Stomach (tissue), 9 donors: Measurements from ENCODE around the gene DDX60. TPM values are rescaled to one million over a fixed set of nuclear protein-coding genes. Genes with fewer than 3 reads are reported as not detected.

ENCODE experiments used
- DNase-seq, 2 donors: peaks; one replicate each; pipeline versions ENCODE4 v3.0.0 to v3.0.0-alpha.2; 2013 to 2019
- H3K27ac ChIP-seq, 5 donors: fragments of 200-600 bp in 4 of 5; sonication (generic) in 4 of 5; one replicate each; pipeline ENCODE4 v1.5.1; 2013 to 2019; ENCODE audit warnings: mild to moderate bottlenecking in 1 of 5, moderate library complexity in 1 of 5
- H3K27me3 ChIP-seq, 3 donors: fragments of 200-600 bp; sonication (generic); one replicate each; pipeline ENCODE4 v1.5.1; 2017 to 2019; ENCODE audit warnings: mixed run types in 1 of 3
- H3K36me3 ChIP-seq, 4 donors: fragments of 200-600 bp; sonication (generic); 1 replicate in 3 of 4; 2 replicates in 1 of 4; pipeline ENCODE4 v1.5.1; 2016 to 2019
- H3K4me1 ChIP-seq, 4 donors: fragments of 200-600 bp; sonication (generic); one replicate each; pipeline ENCODE4 v1.5.1; 2016 to 2019
- H3K4me3 ChIP-seq, 4 donors: fragments of 200-600 bp; sonication (generic) in 3 of 4; one replicate each; pipeline ENCODE4 v1.5.1; 2016 to 2019; ENCODE audit warnings: mild to moderate bottlenecking in 1 of 4
- H3K9me3 ChIP-seq, 4 donors: fragments of 200-600 bp; sonication (generic); one replicate each; pipeline ENCODE4 v1.5.1; 2016 to 2019
- CTCF ChIP-seq, 7 experiments: fragments of 450-650 bp in 4 of 7; fragments of 200-600 bp in 3 of 7; sonication (generic) in 3 of 7; IDR thresholded peaks; one replicate each; pipeline ENCODE4 v1.5.1; 2016 to 2019; ENCODE audit warnings: antibody characterized with exemption in 7 of 7, control low read depth in 2 of 7, mild to moderate bottlenecking in 1 of 7
- EP300 ChIP-seq: sonication (generic); formaldehyde crosslinking; IDR thresholded peaks from one replicate; pipeline ENCODE4 v1.6.1; 2017; ENCODE audit warnings: antibody characterized with exemption
- POLR2A ChIP-seq, 4 donors: fragments of 450-650 bp; IDR thresholded peaks; one replicate each; pipeline ENCODE4 v1.6.1; 2016; ENCODE audit warnings: antibody characterized with exemption in 4 of 4, control low read depth in 2 of 4, mild to moderate bottlenecking in 1 of 4, moderate library complexity in 1 of 4
- POLR2AphosphoS5 ChIP-seq, 3 donors: sonication (generic); formaldehyde crosslinking; IDR thresholded peaks; one replicate each; pipeline ENCODE4 v1.6.1; 2016; ENCODE audit warnings: antibody characterized with exemption in 3 of 3
- WGBS, 5 donors: extraction: QIAGEN DNeasy Blood & Tissue Kit in 3 of 5; methylation state at CpG; one replicate each; pipeline versions ENCODE4 v1.1.5 to v1.1.7; 2013 to 2018; 5-methylcytosine and 5-hydroxymethylcytosine counted together
- intact Hi-C: fragments of 100-400 bp; cut with DNase I; formaldehyde crosslinking; loops from one replicate; pipeline ENCODE4 v1.15.1; 2023; ENCODE audit warnings: low total_unique reads
- polyA plus RNA-seq, 3 donors: library from polyadenylated mRNA; stranded (reverse); fragments of 200-250 nt; gene quantifications; one replicate each; pipeline ENCODE4 v1.2.3, GENCODE V29; 2013
- total RNA-seq, 5 donors: library from RNA; depleted of rRNA; stranded (reverse); fragments of >200 nt; gene quantifications; one replicate each; pipeline versions ENCODE4 v1.1.0 to v1.2.3, GENCODE V29; 2014 to 2016
- donor health status: healthy with polysubstance abuse.
- donor health status: Bipolar disorder and iron deficiency.
- donor health status: healthy.

DDX60 gene
- total and polyA plus RNA-seq, 8 donors: 2.3 to 60.6 (median 8.9) TPM

- Histone ChIP-seq H3K27me3 (no peaks in the 10 kb centered on the region), H3K36me3 (peaks cover 5 to 85% (median 68%) of the 10 kb centered on the region in 4 donors), H3K27ac (no peak overlapping the region), H3K4me3 (no peak overlapping the region), H3K9me3 (no peaks in the 10 kb centered on the region), H3K4me1 (peaks cover 0 to 4% (median 2%) of the 10 kb centered on the region in 4 donors)
- TF ChIP-seq CTCF (IDR thresholded peaks at IDR 0.05) (no peak), EP300 (no peak), POLR2A (IDR thresholded peaks at IDR 0.05) (no peak), POLR2AphosphoS5 (IDR thresholded peaks at IDR 0.05) (no peak)
- 54 to 81% (median 70%) methylated on average over 4 of the region's 4 CpGs for WGBS, 5 donors
- intact Hi-C loops: no loop called here
- DNase-seq: peak in 1 of 2 donors; percentile 6
Observed at GRCh38 chr4:168257768-168258167, 60.8 kb downstream of the DDX60 start.

GRCh38 chr4:168248176-168248710, 70.3 kb downstream of the DDX60 start:
- Histone ChIP-seq H3K9me3 (peaks cover 0 to 5% (median 0%) of the 10 kb centered on the region in 4 donors), H3K27me3 (no peaks in the 10 kb centered on the region), H3K36me3 (peaks cover 5 to 99% (median 82%) of the 10 kb centered on the region in 4 donors), H3K4me3 (no peak overlapping the region), H3K27ac (no peak overlapping the region), H3K4me1 (no peaks in the 10 kb centered on the region)
- TF ChIP-seq EP300 (no peak), CTCF (IDR thresholded peaks at IDR 0.05) (no peak), POLR2AphosphoS5 (IDR thresholded peaks at IDR 0.05) (no peak), POLR2A (IDR thresholded peaks at IDR 0.05) (no peak)
- no peak for DNase-seq
- 69 to 88% (median 87%) methylated on average over 3 of the region's 3 CpGs for WGBS, 5 donors
- intact Hi-C loops: no loop called here

- WGBS, 5 donors: 90 to 94% (median 93%) methylated on average over 5 of the region's 5 CpGs
- Histone ChIP-seq H3K4me3 (no peak overlapping the region), H3K9me3 (peaks cover 0 to 5% (median 2%) of the 10 kb centered on the region in 4 donors), H3K36me3 (peaks cover 8 to 99% (median 82%) of the 10 kb centered on the region in 4 donors), H3K4me1 (no peaks in the 10 kb centered on the region), H3K27ac (no peak overlapping the region), H3K27me3 (no peaks in the 10 kb centered on the region)
- DNase-seq: no peak
- intact Hi-C loops: no loop called here
- TF ChIP-seq POLR2AphosphoS5 (IDR thresholded peaks at IDR 0.05) (no peak), EP300 (no peak), POLR2A (IDR thresholded peaks at IDR 0.05) (no peak), CTCF (IDR thresholded peaks at IDR 0.05) (no peak)
Observed at GRCh38 chr4:168247603-168248002, 70.9 kb downstream of the DDX60 start.

- 71 to 97% (median 87%) methylated on average over 3 of the region's 3 CpGs for WGBS, 5 donors
- TF ChIP-seq CTCF (IDR thresholded peaks at IDR 0.05): no peak
- TF ChIP-seq POLR2AphosphoS5 (IDR thresholded peaks at IDR 0.05): no peak
- TF ChIP-seq POLR2A (IDR thresholded peaks at IDR 0.05): no peak
- no peak for TF ChIP-seq EP300
- no peak for DNase-seq
- H3K36me3 ChIP-seq: peaks cover 15 to 74% (median 62%) of the 10 kb centered on the region in 4 donors
- H3K9me3 ChIP-seq: peaks cover 0 to 18% (median 8%) of the 10 kb centered on the region in 4 donors
- no peak overlapping the region for H3K27ac ChIP-seq
- H3K4me1 ChIP-seq: no peaks in the 10 kb centered on the region
- H3K4me3 ChIP-seq: no peak overlapping the region
- no peaks in the 10 kb centered on the region for H3K27me3 ChIP-seq
- intact Hi-C loops: no loop called here
Observed at GRCh38 chr4:168241953-168242352, 76.6 kb downstream of the DDX60 start.
